PC-9 (cell line): Measurements from ENCODE around the gene MEIS2. TPM values are rescaled to one million over a fixed set of nuclear protein-coding genes. Genes with fewer than 3 reads are reported as not detected.
A peak's percentile ranks its signal among the peaks of the same experiment; 100 is the strongest.

Source experiments
- BruUV-seq: library from RNA; stranded (reverse); fragments of 400-500 nt; replicated peaks from 2 replicates; lab custom pipeline; 2021; lab: Mats Ljungman, UMichigan
- CTCF ChIA-PET: fragments of 300-600 bp; sonication (Branson Sonifier 250); formaldehyde crosslinking; loops from one replicate; lab custom pipeline; 2022; ENCODE audit warnings: antibody characterized with exemption; lab: Charles Lee
- POLR2A ChIA-PET: fragments of 300-600 bp; sonication (Branson Sonifier 250); formaldehyde crosslinking; loops from one replicate; lab custom pipeline; 2022; ENCODE audit warnings: antibody characterized with exemption; ENCODE audit not compliant: unreplicated experiment; lab: Charles Lee
- DNase-seq, 2 experiments: peaks; one replicate each; pipeline versions ENCODE4 v3.0.0 to v3.0.0-alpha.2; 2015 to 2022; ENCODE audit warnings: mixed read lengths in 1 of 2
- H2AFZ ChIP-seq: fragments of 200-600 bp; sonication (generic); 2 replicates; pipeline ENCODE4 v1.8.1; 2017; ENCODE audit warnings: antibody characterized with exemption
- H3F3A ChIP-seq: fragments of 200-600 bp; sonication (generic); 2 replicates; pipeline ENCODE4 v1.8.1; 2017; ENCODE audit warnings: antibody characterized with exemption, mild to moderate bottlenecking, low read depth; ENCODE audit not compliant: insufficient read depth
- H3K27ac ChIP-seq: fragments of 200-600 bp; sonication (generic); 2 replicates; pipeline ENCODE4 v1.6.1; 2016; ENCODE audit warnings: mixed run types
- H3K27me3 ChIP-seq: fragments of 200-600 bp; sonication (generic); 2 replicates; pipeline ENCODE4 v1.6.1; 2016; ENCODE audit warnings: low read depth, mixed run types; ENCODE audit not compliant: insufficient read depth
- H3K36me3 ChIP-seq: fragments of 200-600 bp; sonication (generic); 2 replicates; pipeline ENCODE4 v1.6.1; 2016; ENCODE audit warnings: low read depth, mixed run types
- H3K4me1 ChIP-seq: fragments of 200-600 bp; sonication (generic); replicated peaks from 2 replicates; pipeline ENCODE4 v1.6.1; 2016; ENCODE audit warnings: mixed run types; ENCODE audit not compliant: insufficient read depth
- H3K4me2 ChIP-seq: fragments of 200-600 bp; sonication (generic); 2 replicates; pipeline ENCODE4 v1.6.1; 2017; ENCODE audit warnings: mixed run types
- H3K4me3 ChIP-seq: fragments of 200-600 bp; sonication (generic); 2 replicates; pipeline ENCODE4 v1.6.1; 2016; ENCODE audit warnings: mixed run types
- H3K79me2 ChIP-seq: fragments of 200-600 bp; sonication (generic); 2 replicates; pipeline ENCODE4 v1.6.1; 2017; ENCODE audit warnings: low read depth, mixed run types
- H3K9me2 ChIP-seq: fragments of 200-600 bp; sonication (generic); 2 replicates; pipeline ENCODE4 v1.8.1; 2017; ENCODE audit warnings: mild to moderate bottlenecking; ENCODE audit not compliant: insufficient read depth
- H3K9me3 ChIP-seq: fragments of 200-600 bp; sonication (generic); 2 replicates; pipeline ENCODE4 v1.8.1; 2016; ENCODE audit warnings: low read depth; ENCODE audit not compliant: insufficient read depth
- H4K20me1 ChIP-seq: fragments of 200-600 bp; sonication (generic); 2 replicates; pipeline ENCODE4 v1.8.1; 2017; ENCODE audit not compliant: insufficient read depth
- CTCF ChIP-seq: fragments of 200-600 bp; sonication (generic); conservative IDR thresholded peaks from 2 replicates; pipeline ENCODE4 v1.6.1; 2017; ENCODE audit warnings: mixed run types, antibody characterized with exemption, mild to moderate bottlenecking, moderate library complexity
- EZH2 ChIP-seq: fragments of 200-600 bp; sonication (generic); IDR thresholded peaks from 2 replicates; pipeline ENCODE4 v1.8.0; 2017; ENCODE audit warnings: antibody characterized with exemption, low read depth
- intact Hi-C: fragments of 100-400 bp; cut with micrococcal nuclease; formaldehyde crosslinking; loops from one replicate; pipeline ENCODE4 v1.10.0; 2022; ENCODE audit not compliant: unreplicated experiment
- total RNA-seq: library from RNA; stranded (reverse); gene quantifications from 2 replicates; pipeline ENCODE4 v1.2.3, GENCODE V29; 2021

MEIS2 gene
- total RNA-seq, 1 experiment from 2014 or later, result 29.1 TPM

GRCh38 chr15:37050345-37050744 is 50.0 kb downstream of the MEIS2 start:
- Histone ChIP-seq H3K4me3 (no peak overlapping the region), H3K79me2 (no peaks in the 10 kb centered on the region), H3K27ac (no peak overlapping the region), H4K20me1 (no peaks in the 10 kb centered on the region), H3K9me2 (no peaks in the 10 kb centered on the region), H3F3A (no peaks in the 10 kb centered on the region), H3K4me1 (peaks cover 11% of the 10 kb centered on the region; the same call in 1 of the 2 replicates), H3K27me3 (no peaks in the 10 kb centered on the region), H2AFZ (no peak overlapping the region), H3K9me3 (no peaks in the 10 kb centered on the region), H3K36me3 (peaks cover 4% of the 10 kb centered on the region; the same call in 1 of the 2 replicates), H3K4me2 (no peak overlapping the region)
- TF ChIP-seq EZH2 (no peak), CTCF (no peak)
- DNase-seq, result no peak
- intact Hi-C loops, result no loop called here
- no TSS peak for BruUV-seq
- CTCF ChIA-PET, result no interaction called here
- POLR2A ChIA-PET, result no interaction called here

- H3K9me2 ChIP-seq, result no peaks in the 10 kb centered on the region
- intact Hi-C loops, result loop anchor here (10.0 kb wide), 1 partner anchor 1352 kb away; no protein-coding TSS in a partner anchor
- no peaks in the 10 kb centered on the region for H3F3A ChIP-seq
- no peaks in the 10 kb centered on the region for H3K79me2 ChIP-seq
- no TSS peak for BruUV-seq
- no peaks in the 10 kb centered on the region for H3K27me3 ChIP-seq
- peak; percentile 10 to 54 for DNase-seq
- H3K4me3 ChIP-seq, result no peak overlapping the region
- H3K4me1 ChIP-seq, result peaks cover 7% of the 10 kb centered on the region; the same call in 1 of the 2 replicates
- TF ChIP-seq EZH2, result no peak
- TF ChIP-seq CTCF, result no peak
- CTCF ChIA-PET, result no interaction called here
- H2AFZ ChIP-seq, result no peak overlapping the region
- no peaks in the 10 kb centered on the region for H4K20me1 ChIP-seq
- POLR2A ChIA-PET, result interaction anchor here (0.8 kb wide), 2 partner anchors 11 to 12 kb away, joined by 5 to 8 read pairs; no protein-coding TSS in a partner anchor
- no peaks in the 10 kb centered on the region for H3K9me3 ChIP-seq
- H3K27ac ChIP-seq, result no peak overlapping the region
- H3K36me3 ChIP-seq, result 0 out of 2 replicates have a peak, but pooled peaks cover 4% of the 10 kb centered on the region
- no peak overlapping the region for H3K4me2 ChIP-seq
Observed at GRCh38 chr15:37046876-37047614, 53.3 kb downstream of the MEIS2 start.

GRCh38 chr15:37045859-37046740 is 54.2 kb downstream of the MEIS2 start:
- TF ChIP-seq CTCF (no peak), EZH2 (no peak)
- Histone ChIP-seq H3K27ac (no peak overlapping the region), H3K9me3 (no peaks in the 10 kb centered on the region), H3K4me1 (peaks cover 7% of the 10 kb centered on the region; the same call in 1 of the 2 replicates), H3K79me2 (no peaks in the 10 kb centered on the region), H3K4me3 (no peak overlapping the region), H3K4me2 (no peak overlapping the region), H3K9me2 (no peaks in the 10 kb centered on the region), H3K27me3 (no peaks in the 10 kb centered on the region), H3K36me3 (no peaks in the 10 kb centered on the region), H3F3A (no peaks in the 10 kb centered on the region), H2AFZ (no peak overlapping the region), H4K20me1 (no peaks in the 10 kb centered on the region)
- no TSS peak for BruUV-seq
- intact Hi-C loops, result loop anchor here (10.0 kb wide), 1 partner anchor 1351 kb away; no protein-coding TSS in a partner anchor
- CTCF ChIA-PET, result no interaction called here
- DNase-seq, result no peak
- POLR2A ChIA-PET, result no interaction called here
